SU-DHL-6 (cell line): ENCODE measurements around the gene ALDH1A3.

Experiments
- H2AFZ ChIP-seq: fragments of 200-600 bp; sonication (generic); 2 replicates; pipeline ENCODE4 v1.6.1; 2014; ENCODE audit warnings: low read depth, mild to moderate bottlenecking, moderate library complexity, mixed read lengths, antibody characterized with exemption, low read length; ENCODE audit not compliant: severe bottlenecking
- H3F3A ChIP-seq: fragments of 200-600 bp; shearing (Covaris generic); 2 replicates; pipeline ENCODE4 v1.6.0; 2016; ENCODE audit warnings: antibody characterized with exemption, mild to moderate bottlenecking; ENCODE audit not compliant: insufficient read depth
- H3K27ac ChIP-seq: fragments of 200-600 bp; sonication (generic); 2 replicates; pipeline ENCODE4 v1.5.1; 2016; ENCODE audit warnings: low read depth, mild to moderate bottlenecking, low read length, moderate library complexity, mixed read lengths
- H3K27me3 ChIP-seq: fragments of 200-600 bp; sonication (generic), shearing (Covaris generic); 2 replicates; pipeline ENCODE4 v1.6.0; 2014; ENCODE audit warnings: mild to moderate bottlenecking, low read length
- H3K36me3 ChIP-seq: fragments of 200-600 bp; sonication (generic); 2 replicates; pipeline ENCODE4 v1.6.1; 2014; ENCODE audit warnings: mild to moderate bottlenecking, low read length, mixed read lengths
- H3K4me2 ChIP-seq: fragments of 300-600, 200-600 bp; shearing (Covaris generic), sonication (generic); 2 replicates; pipeline ENCODE4 v1.6.0; 2014; ENCODE audit warnings: low read length, low read depth, mild to moderate bottlenecking; ENCODE audit not compliant: poor library complexity, severe bottlenecking
- H3K4me3 ChIP-seq: fragments of 200-600 bp; sonication (generic); 2 replicates; pipeline ENCODE4 v1.5.1; 2014; ENCODE audit warnings: antibody characterized with exemption, low read length, mild to moderate bottlenecking, mixed read lengths; ENCODE audit not compliant: insufficient read depth, poor library complexity, severe bottlenecking
- H3K79me2 ChIP-seq: fragments of 200-600 bp; sonication (generic); 2 replicates; pipeline ENCODE4 v1.6.1; 2014; ENCODE audit warnings: mild to moderate bottlenecking, low read length, moderate library complexity; ENCODE audit not compliant: insufficient read depth
- H3K9ac ChIP-seq: fragments of 200-600 bp; sonication (generic); 2 replicates; pipeline ENCODE4 v1.7.0; 2014; ENCODE audit warnings: mild to moderate bottlenecking, low read length
- H3K9me2 ChIP-seq: fragments of 200-600 bp; sonication (generic); replicated peaks from 2 replicates; pipeline ENCODE4 v1.6.1; 2014; ENCODE audit warnings: low read length; ENCODE audit not compliant: insufficient read depth
- H3K9me3 ChIP-seq: fragments of 200-600 bp; sonication (generic); 2 replicates; pipeline ENCODE4 v1.6.1; 2014; ENCODE audit warnings: low read length, mixed read lengths; ENCODE audit not compliant: insufficient read depth
- H4K20me1 ChIP-seq: fragments of 200-600 bp; sonication (generic); 2 replicates; pipeline ENCODE4 v1.6.1; 2014; ENCODE audit warnings: low read depth, mild to moderate bottlenecking, antibody characterized with exemption, low read length, moderate library complexity, mixed read lengths
- EZH2phosphoT487 ChIP-seq: fragments of 200-600 bp; sonication (generic), shearing (Covaris generic); conservative IDR thresholded peaks from 2 replicates; pipeline ENCODE4 v1.6.1; 2018; ENCODE audit warnings: mild to moderate bottlenecking, antibody characterized with exemption, low read length, moderate library complexity, mixed read lengths
- TF ChIP-seq, protein P1 (sequence below): fragments of 200-600 bp; sonication (generic); IDR thresholded peaks from one replicate; pipeline ENCODE4 v1.5.1; 2017; ENCODE audit warnings: antibody characterized with exemption, mild to moderate bottlenecking, low read length, moderate library complexity; ENCODE audit not compliant: insufficient read depth, poor library complexity, severe bottlenecking

Gene ALDH1A3

DNA sequence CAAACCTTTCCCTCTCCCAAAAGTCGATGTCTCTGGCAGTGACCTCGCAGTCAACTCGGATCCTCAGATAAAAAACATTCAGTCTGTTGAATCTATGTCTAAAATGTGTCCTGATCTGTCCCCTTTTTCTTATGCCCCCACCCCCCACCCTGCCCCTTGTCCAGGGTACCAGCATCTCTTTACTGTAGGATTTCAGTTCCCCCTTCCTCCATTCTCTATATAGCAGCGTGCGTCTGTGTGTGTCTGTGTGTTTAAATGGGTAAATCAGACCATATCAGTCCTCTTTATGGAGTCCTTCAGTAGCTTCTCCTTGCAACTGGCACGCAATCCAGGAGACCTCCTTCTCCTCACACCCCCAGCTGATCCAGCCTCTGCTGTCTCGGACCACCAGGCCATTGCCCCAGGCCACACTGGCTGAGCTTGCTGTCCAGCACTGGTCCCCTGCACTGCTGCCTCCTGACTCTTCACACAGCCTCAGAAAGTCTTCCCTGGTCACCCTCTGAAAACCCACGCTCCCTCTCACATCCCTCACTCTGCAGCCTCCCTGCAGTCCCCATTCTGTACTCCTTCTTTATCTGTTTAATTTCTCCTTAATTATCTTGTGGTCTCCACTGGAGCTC, 41.0 kb downstream of the ALDH1A3 start:
- Histone ChIP-seq H2AFZ (no peak overlapping the region), H3K36me3 (peaks cover 32% of the 10 kb centered on the region), H3K9ac (peak overlapping the region; percentile 98), H3K4me2 (peak overlapping the region; percentile 95), H3K9me2 (no peaks in the 10 kb centered on the region), H3K9me3 (no peaks in the 10 kb centered on the region), H3K27ac (peak overlapping the region; percentile 98), H3K79me2 (peaks cover 89% of the 10 kb centered on the region), H3K27me3 (no peaks in the 10 kb centered on the region), H3F3A (peaks cover 57% of the 10 kb centered on the region), H4K20me1 (no peaks in the 10 kb centered on the region), H3K4me3 (peak overlapping the region; percentile 89)
- TF ChIP-seq, protein P1, sequence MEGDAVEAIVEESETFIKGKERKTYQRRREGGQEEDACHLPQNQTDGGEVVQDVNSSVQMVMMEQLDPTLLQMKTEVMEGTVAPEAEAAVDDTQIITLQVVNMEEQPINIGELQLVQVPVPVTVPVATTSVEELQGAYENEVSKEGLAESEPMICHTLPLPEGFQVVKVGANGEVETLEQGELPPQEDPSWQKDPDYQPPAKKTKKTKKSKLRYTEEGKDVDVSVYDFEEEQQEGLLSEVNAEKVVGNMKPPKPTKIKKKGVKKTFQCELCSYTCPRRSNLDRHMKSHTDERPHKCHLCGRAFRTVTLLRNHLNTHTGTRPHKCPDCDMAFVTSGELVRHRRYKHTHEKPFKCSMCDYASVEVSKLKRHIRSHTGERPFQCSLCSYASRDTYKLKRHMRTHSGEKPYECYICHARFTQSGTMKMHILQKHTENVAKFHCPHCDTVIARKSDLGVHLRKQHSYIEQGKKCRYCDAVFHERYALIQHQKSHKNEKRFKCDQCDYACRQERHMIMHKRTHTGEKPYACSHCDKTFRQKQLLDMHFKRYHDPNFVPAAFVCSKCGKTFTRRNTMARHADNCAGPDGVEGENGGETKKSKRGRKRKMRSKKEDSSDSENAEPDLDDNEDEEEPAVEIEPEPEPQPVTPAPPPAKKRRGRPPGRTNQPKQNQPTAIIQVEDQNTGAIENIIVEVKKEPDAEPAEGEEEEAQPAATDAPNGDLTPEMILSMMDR, result no peak
- TF ChIP-seq EZH2phosphoT487, result no peak

DNA sequence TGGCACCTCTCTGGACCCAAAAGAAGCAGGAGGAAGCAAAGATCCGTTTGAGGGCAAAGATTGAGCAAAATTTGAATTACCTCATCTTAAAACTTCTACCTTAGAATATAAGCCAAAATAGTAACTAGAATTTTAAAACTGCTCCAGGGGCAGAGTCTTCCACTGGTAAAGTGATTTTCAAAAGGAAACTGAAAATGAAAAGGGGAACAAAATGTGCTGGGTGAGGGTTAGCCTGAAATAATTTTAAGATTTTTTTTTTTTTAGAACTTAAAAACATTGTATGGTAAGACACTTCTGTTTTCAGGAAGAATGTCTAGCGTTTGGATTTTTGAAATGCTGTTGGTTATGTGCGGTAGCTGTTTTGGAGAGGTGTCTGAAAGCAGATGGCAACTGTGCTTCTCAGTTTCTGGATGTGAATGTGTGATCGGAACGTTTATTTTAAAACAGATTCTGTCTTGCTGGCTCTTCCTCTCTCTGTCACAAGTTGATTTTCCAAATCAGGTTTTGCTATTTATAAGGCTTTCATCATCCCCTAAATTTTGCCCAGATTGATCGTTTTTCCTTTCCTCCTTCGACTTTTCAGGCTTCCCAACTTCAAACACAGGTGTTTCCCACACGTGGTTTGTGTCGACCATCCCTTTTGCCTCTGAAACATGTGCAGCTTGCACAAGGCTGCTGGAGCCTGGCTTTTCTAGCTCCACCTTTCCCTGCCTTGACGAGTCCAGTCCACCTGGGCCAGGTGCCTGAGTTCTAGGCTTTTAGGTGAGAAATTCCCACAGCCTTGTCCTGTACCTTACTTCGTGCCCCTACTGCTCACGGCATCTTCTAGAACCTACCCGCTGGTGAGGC, 42.8 kb downstream of the ALDH1A3 start:
- H3K36me3 ChIP-seq, result peaks cover 29% of the 10 kb centered on the region
- H3K4me2 ChIP-seq, result peak overlapping the region; percentile 95
- no peaks in the 10 kb centered on the region for H4K20me1 ChIP-seq
- H3K4me3 ChIP-seq, result peak overlapping the region; percentile 89
- H3K27me3 ChIP-seq, result no peaks in the 10 kb centered on the region
- H3K79me2 ChIP-seq, result peaks cover 87% of the 10 kb centered on the region
- H3K9me3 ChIP-seq, result no peaks in the 10 kb centered on the region
- peak overlapping the region; percentile 98 for H3K27ac ChIP-seq
- H3K9ac ChIP-seq, result peak overlapping the region; percentile 98
- no peak overlapping the region for H2AFZ ChIP-seq
- H3K9me2 ChIP-seq, result no peaks in the 10 kb centered on the region
- peaks cover 72% of the 10 kb centered on the region for H3F3A ChIP-seq
- TF ChIP-seq, protein P1, result no peak
- no peak for TF ChIP-seq EZH2phosphoT487

DNA sequence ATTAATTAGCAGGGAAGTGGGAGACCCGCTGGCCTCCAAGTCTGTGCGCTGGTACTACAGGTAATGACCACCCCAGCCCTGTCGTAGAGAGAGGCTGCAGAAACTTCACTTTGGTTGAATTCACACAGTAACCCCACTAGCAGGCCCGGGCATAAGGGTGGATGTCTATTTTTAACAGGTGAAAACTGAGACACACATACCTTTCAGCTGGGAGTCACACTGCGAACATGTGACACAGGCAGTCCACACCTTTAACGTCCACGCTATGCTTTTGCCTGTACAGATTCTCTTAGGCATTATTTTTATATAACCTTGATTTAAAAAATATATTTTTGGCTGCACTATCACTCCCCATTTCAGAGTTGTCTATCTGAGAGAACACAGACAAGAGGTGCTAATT, 43.4 kb downstream of the ALDH1A3 start:
- H3K9me2 ChIP-seq, result no peaks in the 10 kb centered on the region
- TF ChIP-seq, protein P1, result no peak
- TF ChIP-seq EZH2phosphoT487, result no peak
- peak overlapping the region; percentile 89 for H3K4me3 ChIP-seq
- peak overlapping the region; percentile 98 for H3K27ac ChIP-seq
- no peaks in the 10 kb centered on the region for H3K27me3 ChIP-seq
- H2AFZ ChIP-seq, result no peak overlapping the region
- H3K79me2 ChIP-seq, result peaks cover 89% of the 10 kb centered on the region
- no peaks in the 10 kb centered on the region for H3K9me3 ChIP-seq
- H3K4me2 ChIP-seq, result peak overlapping the region; percentile 95
- H4K20me1 ChIP-seq, result no peaks in the 10 kb centered on the region
- peaks cover 29% of the 10 kb centered on the region for H3K36me3 ChIP-seq
- peaks cover 79% of the 10 kb centered on the region for H3F3A ChIP-seq
- H3K9ac ChIP-seq, result peak overlapping the region; percentile 98
